Lower lobe of right lung (tissue), 2 donors: Measurements from ENCODE around the gene MMP20. TPM values are rescaled to one million over a fixed set of nuclear protein-coding genes. Genes with fewer than 3 reads are reported as not detected.

ENCODE experiments used
- ATAC-seq, 2 donors: fragments of 200-7000 bp; cut with Tn5 transposase; one replicate each; pipeline ENCODE4 v1.9.1; 2020 to 2022; ENCODE audit warnings: mild to moderate bottlenecking in 2 of 2, moderate library complexity in 2 of 2
- DNase-seq: peaks from one replicate; pipeline ENCODE4 v3.0.0-alpha.2; 2020
- H3K27ac ChIP-seq: fragments of 200-600 bp; one replicate; pipeline ENCODE4 v1.8.0; 2022
- H3K27me3 ChIP-seq: fragments of 200-600 bp; one replicate; pipeline ENCODE4 v1.8.0; 2022; ENCODE audit warnings: low read depth
- H3K36me3 ChIP-seq: fragments of 200-600 bp; one replicate; pipeline ENCODE4 v1.8.0; 2022; ENCODE audit warnings: mild to moderate bottlenecking
- H3K4me1 ChIP-seq: fragments of 200-600 bp; one replicate; pipeline ENCODE4 v1.8.0; 2022
- H3K4me3 ChIP-seq: fragments of 200-600 bp; one replicate; pipeline ENCODE4 v1.8.0; 2022; ENCODE audit warnings: mild to moderate bottlenecking
- H3K9me3 ChIP-seq: fragments of 200-600 bp; one replicate; pipeline ENCODE4 v1.8.0; 2022
- intact Hi-C: fragments of 100-400 bp; cut with DNase I; formaldehyde crosslinking; loops from one replicate; pipeline ENCODE4 v1.11.0; 2022
- total RNA-seq: library from RNA; stranded (reverse); fragmentation: NEBNext Ultra II Directional; extraction: Animal tissue kit (Norgen Biotek cat#: 25700); gene quantifications from one replicate; pipeline ENCODE4 v1.2.1, GENCODE V29; 2021
- TF ChIP-seq, protein P1 (sequence below): fragments of 200-600 bp; IDR thresholded peaks from one replicate; pipeline ENCODE4 v1.8.0; 2022; ENCODE audit warnings: antibody characterized with exemption, mild to moderate bottlenecking
- donor health status: DM: no; HTN: yes; CAD: no; lungs with severe emphysema.

MMP20 gene
- total RNA-seq, 1 donor from 2014 or later, result not detected

DNA sequence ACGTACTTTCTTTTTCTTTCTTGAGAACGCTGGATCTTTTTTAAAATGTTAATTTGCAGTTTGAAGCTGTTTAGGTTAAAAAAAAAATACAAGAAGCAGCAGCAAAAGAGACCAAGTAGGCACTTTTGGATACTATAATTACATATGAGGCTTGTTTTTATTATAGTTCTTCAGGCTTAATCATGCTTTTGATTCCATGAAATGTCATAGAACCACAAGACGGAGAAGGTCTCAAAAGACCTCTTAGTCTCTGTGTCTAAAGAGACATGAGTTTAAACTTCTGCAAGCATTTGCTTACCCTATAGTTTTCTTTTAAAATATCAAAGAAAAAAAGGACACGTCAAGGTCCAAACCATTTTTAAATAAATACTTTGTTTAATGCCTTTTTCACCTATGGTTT is 18.8 kb upstream of the MMP20 start:
- ATAC-seq (no peak), DNase-seq (no peak)
- Histone ChIP-seq H3K4me1 (no peaks in the 10 kb centered on the region), H3K27me3 (no peaks in the 10 kb centered on the region), H3K36me3 (no peaks in the 10 kb centered on the region), H3K27ac (no peak overlapping the region), H3K9me3 (no peaks in the 10 kb centered on the region), H3K4me3 (no peak overlapping the region)
- TF ChIP-seq, protein P1, sequence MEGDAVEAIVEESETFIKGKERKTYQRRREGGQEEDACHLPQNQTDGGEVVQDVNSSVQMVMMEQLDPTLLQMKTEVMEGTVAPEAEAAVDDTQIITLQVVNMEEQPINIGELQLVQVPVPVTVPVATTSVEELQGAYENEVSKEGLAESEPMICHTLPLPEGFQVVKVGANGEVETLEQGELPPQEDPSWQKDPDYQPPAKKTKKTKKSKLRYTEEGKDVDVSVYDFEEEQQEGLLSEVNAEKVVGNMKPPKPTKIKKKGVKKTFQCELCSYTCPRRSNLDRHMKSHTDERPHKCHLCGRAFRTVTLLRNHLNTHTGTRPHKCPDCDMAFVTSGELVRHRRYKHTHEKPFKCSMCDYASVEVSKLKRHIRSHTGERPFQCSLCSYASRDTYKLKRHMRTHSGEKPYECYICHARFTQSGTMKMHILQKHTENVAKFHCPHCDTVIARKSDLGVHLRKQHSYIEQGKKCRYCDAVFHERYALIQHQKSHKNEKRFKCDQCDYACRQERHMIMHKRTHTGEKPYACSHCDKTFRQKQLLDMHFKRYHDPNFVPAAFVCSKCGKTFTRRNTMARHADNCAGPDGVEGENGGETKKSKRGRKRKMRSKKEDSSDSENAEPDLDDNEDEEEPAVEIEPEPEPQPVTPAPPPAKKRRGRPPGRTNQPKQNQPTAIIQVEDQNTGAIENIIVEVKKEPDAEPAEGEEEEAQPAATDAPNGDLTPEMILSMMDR, result no peak
- intact Hi-C loops, result no loop called here

- H3K27me3 ChIP-seq, result no peaks in the 10 kb centered on the region
- no peaks in the 10 kb centered on the region for H3K4me1 ChIP-seq
- no peaks in the 10 kb centered on the region for H3K9me3 ChIP-seq
- no peak overlapping the region for H3K4me3 ChIP-seq
- H3K36me3 ChIP-seq, result no peaks in the 10 kb centered on the region
- DNase-seq, result no peak
- TF ChIP-seq, protein P1, result no peak
- H3K27ac ChIP-seq, result no peak overlapping the region
- no peak for ATAC-seq
- intact Hi-C loops, result no loop called here
Observed at GRCh38 chr11:102640946-102641345, 15.8 kb upstream of the MMP20 start.

DNA sequence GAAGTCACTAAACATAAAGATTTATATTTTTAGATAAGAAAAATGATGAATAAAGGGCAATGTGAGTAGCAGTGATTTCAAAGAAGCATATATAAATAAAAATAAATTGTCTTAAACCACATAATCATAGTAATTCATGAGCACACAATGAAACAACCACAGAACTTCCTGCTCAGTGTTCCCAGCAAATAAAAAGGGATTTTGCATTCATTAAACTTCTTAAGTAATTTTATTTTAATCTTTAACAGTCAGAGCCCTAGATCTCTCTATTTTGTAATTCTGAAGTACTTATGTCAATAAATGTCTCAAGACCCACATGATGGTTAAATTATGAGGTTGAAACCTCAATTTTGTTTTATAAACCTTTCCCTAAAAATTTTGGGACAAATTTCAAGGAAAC is 14.5 kb upstream of the MMP20 start:
- DNase-seq (no peak), ATAC-seq (peak in 1 of 2 donors; percentile 36)
- intact Hi-C loops, result no loop called here
- Histone ChIP-seq H3K36me3 (no peaks in the 10 kb centered on the region), H3K9me3 (no peaks in the 10 kb centered on the region), H3K4me1 (no peaks in the 10 kb centered on the region), H3K4me3 (no peak overlapping the region), H3K27ac (no peak overlapping the region), H3K27me3 (no peaks in the 10 kb centered on the region)
- TF ChIP-seq, protein P1, result no peak

GRCh38 chr11:102637731-102638130 is 12.6 kb upstream of the MMP20 start:
- ATAC-seq (peak; percentile 59 to 82), DNase-seq (no peak)
- H3K4me3 ChIP-seq, result no peak overlapping the region
- no peaks in the 10 kb centered on the region for H3K9me3 ChIP-seq
- no peaks in the 10 kb centered on the region for H3K36me3 ChIP-seq
- no peaks in the 10 kb centered on the region for H3K4me1 ChIP-seq
- no peaks in the 10 kb centered on the region for H3K27me3 ChIP-seq
- intact Hi-C loops, result no loop called here
- no peak overlapping the region for H3K27ac ChIP-seq
- TF ChIP-seq, protein P1, result no peak

DNA sequence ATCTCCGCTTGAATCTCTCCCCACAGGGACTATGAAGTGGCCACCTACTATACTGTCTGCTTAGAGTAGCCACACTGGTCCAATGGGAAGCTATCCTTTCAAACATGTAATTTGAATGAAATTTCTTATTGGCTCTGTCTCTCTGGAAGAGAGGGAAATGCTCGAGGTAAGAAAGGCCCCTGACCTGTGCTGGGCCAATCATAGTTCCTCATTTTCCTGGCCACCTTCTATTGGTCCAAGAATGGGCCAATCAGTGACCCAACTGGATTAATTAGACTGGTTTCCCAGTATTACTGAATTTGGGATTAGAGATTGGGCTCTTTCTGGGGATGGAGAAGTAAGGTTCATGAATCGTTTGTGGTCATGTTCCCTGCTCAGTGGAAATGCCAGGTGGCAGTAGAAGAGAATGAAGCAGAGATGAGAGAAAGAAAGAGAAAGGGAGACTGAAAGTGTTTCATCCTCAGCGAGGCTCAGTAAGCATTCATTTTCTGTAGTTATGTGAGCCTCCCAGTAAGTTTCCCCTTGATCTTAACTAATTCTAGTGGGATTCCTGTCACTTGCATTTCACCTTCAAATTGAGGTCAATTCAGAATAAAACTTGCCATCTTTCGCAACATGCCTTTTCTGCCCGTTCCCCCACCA is 8.4 kb upstream of the MMP20 start:
- no peak for ATAC-seq
- H3K36me3 ChIP-seq, result no peaks in the 10 kb centered on the region
- no peaks in the 10 kb centered on the region for H3K27me3 ChIP-seq
- TF ChIP-seq, protein P1, result no peak
- no peak overlapping the region for H3K27ac ChIP-seq
- H3K4me1 ChIP-seq, result no peaks in the 10 kb centered on the region
- no peak for DNase-seq
- no peaks in the 10 kb centered on the region for H3K9me3 ChIP-seq
- intact Hi-C loops, result no loop called here
- H3K4me3 ChIP-seq, result no peak overlapping the region
